Endothelial cell of umbilical vein (primary cell): Measurements from ENCODE around the gene LBHD2. TPM values are rescaled to one million over a fixed set of nuclear protein-coding genes. Genes with fewer than 3 reads are reported as not detected.

Experiments
- BruUV-seq: library from RNA; stranded (reverse); fragments of 400-500 nt; replicated peaks from 2 replicates; lab custom pipeline; 2021; lab: Mats Ljungman, UMichigan
- CTCF ChIA-PET: fragments of 300-600, 350-600 bp; sonication (Branson Sonifier 250); formaldehyde crosslinking; loops from one replicate; lab custom pipeline; 2021; ENCODE audit warnings: antibody characterized with exemption, inconsistent platforms; lab: Charles Lee
- POLR2A ChIA-PET: fragments of 300-600, 350-600 bp; sonication (Branson Sonifier 250); formaldehyde crosslinking; loops from one replicate; lab custom pipeline; 2021; ENCODE audit warnings: antibody characterized with exemption, inconsistent platforms; lab: Charles Lee
- DNase-seq: peaks from one replicate; pipeline ENCODE4 v3.0.0-alpha.2; 2011; ENCODE audit warnings: low read depth, low spot score
- FAIRE-seq: peaks from 2 replicates; lab custom pipeline; 2011; peaks lifted over from hg19 to GRCh38; lab: Jason Lieb, UNC
- H2AFZ ChIP-seq: 2 replicates; pipeline ENCODE4 v1.6.0; 2012; ENCODE audit warnings: low read depth, low read length, control low read depth, inconsistent platforms
- H3K27ac ChIP-seq: 2 replicates; pipeline ENCODE4 v1.5.1; 2011; ENCODE audit warnings: low read depth, mild to moderate bottlenecking, control low read depth, low read length, moderate library complexity; ENCODE audit not compliant: insufficient read depth
- H3K27me3 ChIP-seq, 2 experiments: 2 replicates each; pipeline versions ENCODE4 v1.6.0 to v1.6.1; 2011; ENCODE audit warnings: low read length in 2 of 2, mixed read lengths in 1 of 2; ENCODE audit not compliant: control insufficient read depth in 2 of 2, insufficient read depth in 2 of 2
- H3K36me3 ChIP-seq, 2 experiments: 2 replicates in 1 of 2; 3 replicates in 1 of 2; pipeline ENCODE4 v1.5.1; 2011; ENCODE audit warnings: low read length in 2 of 2, mild to moderate bottlenecking in 1 of 2, moderate library complexity in 1 of 2; ENCODE audit not compliant: control insufficient read depth in 2 of 2, insufficient read depth in 2 of 2; ENCODE audit errors: extremely low read depth in 1 of 2
- H3K4me1 ChIP-seq: 3 replicates; pipeline ENCODE4 v1.5.1; 2011; ENCODE audit warnings: mild to moderate bottlenecking, low read length; ENCODE audit not compliant: control insufficient read depth, insufficient read depth; ENCODE audit errors: extremely low read depth
- H3K4me2 ChIP-seq: 2 replicates; pipeline ENCODE4 v1.6.1; 2011; ENCODE audit warnings: low read length, control low read depth, mixed read lengths; ENCODE audit not compliant: insufficient read depth
- H3K4me3 ChIP-seq, 3 experiments: fragments of 200-600 bp in 1 of 3; sonication (generic), shearing (Covaris generic) in 1 of 3; replicated peaks in 1 of 3; 2 replicates each; pipeline ENCODE4 v1.5.1; 2011 to 2016; ENCODE audit warnings: control low read depth in 3 of 3, low read length in 3 of 3, mild to moderate bottlenecking in 2 of 3, inconsistent platforms in 1 of 3, low read depth in 1 of 3, moderate library complexity in 1 of 3; ENCODE audit not compliant: insufficient read depth in 1 of 3
- H3K79me2 ChIP-seq: 2 replicates; pipeline ENCODE4 v1.6.0; 2012; ENCODE audit warnings: low read length, inconsistent platforms; ENCODE audit not compliant: control insufficient read depth, insufficient read depth
- H3K9ac ChIP-seq: replicated peaks from 2 replicates; pipeline ENCODE3; 2011; ENCODE audit warnings: low read length, control low read depth; ENCODE audit not compliant: insufficient read depth; ENCODE audit errors: extremely low read depth
- H3K9me1 ChIP-seq: replicated peaks from 3 replicates; pipeline ENCODE4 v1.6.0; 2011; ENCODE audit warnings: mild to moderate bottlenecking, low read length; ENCODE audit not compliant: control insufficient read depth, insufficient read depth; ENCODE audit errors: extremely low read depth
- H3K9me3 ChIP-seq: replicated peaks from 2 replicates; pipeline ENCODE4 v1.5.1; 2012; ENCODE audit warnings: low read length, inconsistent platforms; ENCODE audit not compliant: control insufficient read depth, insufficient read depth
- H4K20me1 ChIP-seq: replicated peaks from 2 replicates; pipeline ENCODE3; 2011; ENCODE audit warnings: mild to moderate bottlenecking, low read length; ENCODE audit not compliant: control insufficient read depth, insufficient read depth; ENCODE audit errors: extremely low read depth
- EZH2 ChIP-seq: IDR thresholded peaks from 2 replicates; pipeline ENCODE4 v1.6.1; 2012; ENCODE audit warnings: borderline replicate concordance, low read depth, mild to moderate bottlenecking, moderate library complexity, low read length, inconsistent platforms; ENCODE audit not compliant: severe bottlenecking
- FOS ChIP-seq: IDR thresholded peaks from 2 replicates; pipeline ENCODE4 v1.6.1; 2011; ENCODE audit warnings: mild to moderate bottlenecking, low read length, moderate library complexity, borderline replicate concordance; ENCODE audit not compliant: insufficient read depth
- GATA2 ChIP-seq: IDR thresholded peaks from 2 replicates; pipeline ENCODE4 v1.7.0; 2011; ENCODE audit warnings: low read depth, mild to moderate bottlenecking, moderate library complexity, mixed read lengths, low read length; ENCODE audit not compliant: insufficient read length, insufficient read depth
- JUN ChIP-seq: IDR thresholded peaks from 2 replicates; pipeline ENCODE4 v1.6.1; 2011; ENCODE audit warnings: borderline replicate concordance, low read depth; ENCODE audit not compliant: insufficient read length, insufficient read depth
- MAX ChIP-seq: IDR thresholded peaks from 2 replicates; pipeline ENCODE4 v1.6.1; 2011; ENCODE audit not compliant: insufficient read depth, insufficient read length
- MYC ChIP-seq: IDR thresholded peaks from one replicate; pipeline ENCODE4 v1.6.1; 2011; ENCODE audit warnings: mild to moderate bottlenecking, low read depth, low read length
- POLR2A ChIP-seq: IDR thresholded peaks from 2 replicates; pipeline ENCODE4 v1.6.1; 2012; ENCODE audit warnings: low read depth, mild to moderate bottlenecking, control low read depth, low read length
- POLR2AphosphoS5 ChIP-seq: IDR thresholded peaks from 2 replicates; pipeline ENCODE4 v1.6.1; 2012; ENCODE audit warnings: low read depth, mild to moderate bottlenecking, control low read depth, low read length, moderate library complexity; ENCODE audit not compliant: insufficient read depth
- dilution Hi-C: fragments of 300-500 bp; cut with MboI; formaldehyde crosslinking; loops from one replicate; pipeline ENCODE4 v1.15.0; 2019; ENCODE audit warnings: low sequenced_read_pairs; ENCODE audit not compliant: extremely low pct_ligation_motif_present
- intact Hi-C: fragments of 100-400 bp; cut with micrococcal nuclease; formaldehyde crosslinking; loops from one replicate; pipeline ENCODE4 v1.10.0; 2022
- polyA plus RNA-seq, 4 experiments: library from polyadenylated mRNA; depleted of rRNA in 3 of 4; stranded (reverse) in 3 of 4; unstranded in 1 of 4; fragments of >200 nt; gene quantifications; 2 replicates each; pipeline versions ENCODE4 v1.2.1 to v1.2.3, GENCODE V29; 2011 to 2012; ENCODE audit warnings: missing spikeins in 1 of 4
- total RNA-seq: library from RNA; stranded (reverse); gene quantifications from 2 replicates; pipeline ENCODE4 v1.2.3, GENCODE V29; 2021
- TF ChIP-seq, protein P1 (sequence below), 2 donors: IDR thresholded peaks; 1 replicate in 1 of 2; 2 replicates in 1 of 2; pipeline ENCODE4 v1.5.1; 2011; ENCODE audit warnings: low read length in 2 of 2, mild to moderate bottlenecking in 2 of 2, moderate library complexity in 2 of 2, control low read depth in 1 of 2, inconsistent platforms in 1 of 2, low read depth in 1 of 2; ENCODE audit not compliant: insufficient read depth in 1 of 2; ENCODE audit errors: extremely low read depth in 1 of 2

LBHD2 gene
- total and polyA plus RNA-seq, 2 donors (not counting 3 experiments of a cell fraction or from before 2014, with no cell fraction given), result not detected

DNA sequence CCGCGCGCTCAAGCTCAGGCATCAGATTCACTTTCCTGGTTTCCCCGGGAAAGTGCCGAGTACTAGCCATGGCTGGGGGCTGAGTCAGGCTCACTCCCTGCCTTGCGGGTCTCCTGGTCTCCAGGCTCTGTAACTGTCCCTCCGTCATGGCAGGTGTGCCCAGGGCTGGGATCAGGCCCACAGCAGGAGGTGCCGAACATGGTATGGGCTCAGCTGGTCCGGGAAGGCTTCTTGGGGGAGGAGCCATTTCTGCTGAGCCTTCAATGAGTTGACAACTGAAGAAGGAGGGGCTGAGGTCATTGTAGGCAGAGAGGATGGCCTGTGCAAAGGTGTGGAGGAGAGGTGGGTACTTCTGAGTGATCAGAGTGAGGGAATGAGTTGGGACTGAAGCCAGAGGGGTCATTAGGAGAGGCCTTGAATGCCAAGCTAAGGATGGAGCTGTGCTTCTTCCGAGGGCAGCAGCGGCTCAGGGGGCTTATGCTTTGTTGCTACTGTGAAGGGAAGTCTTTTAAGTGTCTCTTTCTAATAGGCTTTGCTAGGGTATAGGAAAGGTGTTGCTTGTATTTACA lies 11.3 kb downstream of the LBHD2 start:
- DNase-seq (no peak), FAIRE-seq (no peak)
- intact Hi-C loops, result no loop called here
- H3K4me3 ChIP-seq, result no peak overlapping the region
- H3K79me2 ChIP-seq, result no peaks in the 10 kb centered on the region
- POLR2A ChIA-PET, result no interaction called here
- H2AFZ ChIP-seq, result no peak overlapping the region
- peaks cover 4% of the 10 kb centered on the region for H3K4me1 ChIP-seq
- H3K9ac ChIP-seq, result no peak overlapping the region
- H3K36me3 ChIP-seq, result no peaks in the 10 kb centered on the region
- TF ChIP-seq MAX (no peak), GATA2 (no peak), POLR2AphosphoS5 (no peak), POLR2A (no peak), JUN (no peak), MYC (no peak), EZH2 (no peak), FOS (no peak)
- TF ChIP-seq, protein P1, sequence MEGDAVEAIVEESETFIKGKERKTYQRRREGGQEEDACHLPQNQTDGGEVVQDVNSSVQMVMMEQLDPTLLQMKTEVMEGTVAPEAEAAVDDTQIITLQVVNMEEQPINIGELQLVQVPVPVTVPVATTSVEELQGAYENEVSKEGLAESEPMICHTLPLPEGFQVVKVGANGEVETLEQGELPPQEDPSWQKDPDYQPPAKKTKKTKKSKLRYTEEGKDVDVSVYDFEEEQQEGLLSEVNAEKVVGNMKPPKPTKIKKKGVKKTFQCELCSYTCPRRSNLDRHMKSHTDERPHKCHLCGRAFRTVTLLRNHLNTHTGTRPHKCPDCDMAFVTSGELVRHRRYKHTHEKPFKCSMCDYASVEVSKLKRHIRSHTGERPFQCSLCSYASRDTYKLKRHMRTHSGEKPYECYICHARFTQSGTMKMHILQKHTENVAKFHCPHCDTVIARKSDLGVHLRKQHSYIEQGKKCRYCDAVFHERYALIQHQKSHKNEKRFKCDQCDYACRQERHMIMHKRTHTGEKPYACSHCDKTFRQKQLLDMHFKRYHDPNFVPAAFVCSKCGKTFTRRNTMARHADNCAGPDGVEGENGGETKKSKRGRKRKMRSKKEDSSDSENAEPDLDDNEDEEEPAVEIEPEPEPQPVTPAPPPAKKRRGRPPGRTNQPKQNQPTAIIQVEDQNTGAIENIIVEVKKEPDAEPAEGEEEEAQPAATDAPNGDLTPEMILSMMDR (IDR thresholded peaks at IDR 0.05; ENCODE audit: extremely low read depth in 1 of 2, insufficient read depth in 1 of 2, low read depth in 1 of 2, low read length in 2 of 2), result no peak
- H3K27ac ChIP-seq, result no peak overlapping the region
- CTCF ChIA-PET, result interaction anchor here (1.2 to 3.9 kb wide), 4 partner anchors 9 to 197 kb away, joined by 3 to 67 read pairs (median 6); no protein-coding TSS in a partner anchor
- no peak overlapping the region for H3K4me2 ChIP-seq
- no peaks in the 10 kb centered on the region for H3K9me1 ChIP-seq
- BruUV-seq, result no TSS peak
- no peaks in the 10 kb centered on the region for H4K20me1 ChIP-seq
- no peaks in the 10 kb centered on the region for H3K27me3 ChIP-seq
- dilution Hi-C loops, result no loop called here
- H3K9me3 ChIP-seq, result no peaks in the 10 kb centered on the region
